ENCODE measurements around the gene MRO.
"Not testable (repeated sequence)": the region's sequence is repeated elsewhere in the genome, so short reads cannot be mapped to it uniquely, and the experiment has no call there.

MRO gene

DNA sequence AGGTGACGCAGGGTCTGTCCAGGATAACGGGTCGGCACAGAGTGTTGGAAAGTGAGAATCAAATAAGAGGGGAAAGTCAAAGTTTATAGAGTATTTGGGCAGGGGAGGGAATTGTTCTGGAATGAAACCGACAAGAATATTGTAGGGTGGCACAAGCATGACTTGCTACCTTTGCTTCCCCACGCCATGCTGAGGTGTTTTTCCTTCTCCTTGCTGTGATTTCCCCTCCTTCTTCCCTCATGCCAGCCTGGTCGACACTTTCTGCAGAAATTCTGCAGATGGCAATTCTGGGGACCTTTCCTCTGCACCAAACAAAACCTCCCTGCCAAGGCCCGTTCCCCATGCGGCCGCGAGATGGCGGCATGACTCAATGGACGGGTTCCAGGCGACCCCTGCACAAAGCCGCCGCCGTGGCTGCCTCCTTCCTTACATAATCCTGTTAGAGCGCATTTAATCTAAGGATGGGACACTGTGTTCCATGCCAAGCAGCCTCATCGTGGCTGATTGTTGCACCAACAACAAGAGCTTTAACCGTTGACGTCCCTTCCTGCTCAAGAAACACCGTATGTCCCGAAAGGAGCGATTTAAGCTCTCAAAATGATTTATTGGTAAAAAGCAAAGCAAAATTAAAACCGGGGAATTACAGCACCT lies at the start of gene MRO:
TSS of gene MRO (minus strand) at position 289 of the 651 bp plus-strand sequence. CDS start 10,616 bp downstream, outside the sequence.
- DNase-seq (ENCODE audit: low read depth, low spot score) = peak; percentile 34

DNA sequence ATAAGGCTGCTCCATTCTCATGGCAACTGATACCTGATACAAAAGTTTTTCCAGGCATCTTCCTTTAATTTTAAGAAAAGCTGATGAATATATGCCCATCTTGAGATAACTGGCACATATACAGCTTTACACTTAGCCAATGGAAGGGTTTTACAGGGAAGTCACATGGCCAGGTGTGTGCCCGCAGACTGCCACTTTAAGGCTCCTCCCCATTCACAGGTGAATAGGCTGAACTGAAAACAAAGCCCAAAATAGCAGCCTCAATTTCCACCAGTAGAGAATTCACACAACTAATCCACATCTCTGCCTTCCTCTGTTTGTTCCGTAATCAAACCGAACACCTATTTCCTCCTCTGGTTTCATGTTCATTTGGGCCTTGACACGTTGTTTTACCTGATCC lies 49.3 kb upstream of the MRO start:
- DNase-seq (ENCODE audit: low read depth, low spot score) = no peak

DNA sequence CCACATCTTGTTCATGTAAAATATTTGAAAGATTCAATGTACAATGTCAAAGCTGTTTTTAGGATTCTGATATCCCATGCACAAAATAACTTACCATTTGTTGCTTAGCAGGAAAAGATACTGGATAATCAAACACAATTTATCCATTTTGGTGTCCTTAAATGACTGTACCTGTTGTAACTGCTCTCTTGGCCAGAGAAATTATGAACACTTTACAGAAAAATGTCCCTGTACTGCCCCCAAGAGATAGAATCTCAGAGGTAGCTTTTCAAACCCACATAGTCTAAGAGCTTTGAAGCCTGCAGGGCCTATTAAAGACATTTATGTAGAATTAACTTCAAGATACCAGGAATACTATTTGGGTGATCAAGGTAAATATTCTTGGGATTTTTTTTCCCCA lies 46.9 kb upstream of the MRO start:
- no peak for DNase-seq (ENCODE audit: low read depth, low spot score)

DNA sequence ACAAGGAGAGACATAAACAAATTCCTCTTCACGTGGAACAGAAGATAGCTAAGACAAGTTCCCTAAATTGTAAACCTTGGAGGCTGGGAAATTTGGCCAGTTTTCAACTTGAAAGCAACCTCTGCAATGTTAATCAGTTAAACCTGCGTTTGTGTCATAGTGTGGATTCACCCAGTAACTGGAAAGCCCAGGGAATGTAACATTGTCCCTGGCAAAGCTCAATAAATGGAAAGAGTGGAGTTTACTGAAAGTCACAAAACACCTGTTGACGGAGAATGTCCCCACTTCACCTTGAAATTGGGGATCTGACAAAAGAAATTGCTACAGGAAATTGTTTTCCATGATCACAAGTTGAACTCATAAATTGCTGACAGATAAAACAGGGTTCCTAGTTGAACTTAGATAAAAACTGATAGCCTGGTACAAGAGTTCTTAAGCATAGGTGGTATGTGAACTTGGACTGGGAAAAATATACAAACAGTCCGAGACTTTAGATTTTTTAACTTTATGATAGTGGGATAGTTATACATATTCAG lies 44.1 kb upstream of the MRO start:
- DNase-seq (ENCODE audit: low read depth, low spot score) = no peak

DNA sequence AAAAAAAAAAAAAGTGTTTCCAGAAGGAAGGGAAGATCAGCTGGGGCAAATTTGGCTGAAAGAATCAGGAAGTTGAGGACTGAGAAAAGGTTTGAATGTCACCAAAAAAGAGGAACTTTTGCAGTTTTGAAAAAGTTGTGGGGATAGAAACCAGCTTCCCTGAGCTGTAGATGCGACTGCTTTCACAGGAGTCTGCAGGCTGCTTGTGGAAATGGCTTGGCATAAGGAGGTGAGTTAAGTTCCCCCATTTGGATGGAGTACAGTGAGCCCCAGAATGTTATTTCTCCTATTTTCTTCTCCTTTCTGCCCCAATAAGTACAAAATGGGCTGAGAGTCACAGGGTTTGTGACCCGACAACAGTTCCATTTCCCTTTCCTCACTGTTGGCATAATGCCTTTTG lies 42.6 kb upstream of the MRO start:
- DNase-seq (ENCODE audit: low read depth, low spot score) = no peak

DNA sequence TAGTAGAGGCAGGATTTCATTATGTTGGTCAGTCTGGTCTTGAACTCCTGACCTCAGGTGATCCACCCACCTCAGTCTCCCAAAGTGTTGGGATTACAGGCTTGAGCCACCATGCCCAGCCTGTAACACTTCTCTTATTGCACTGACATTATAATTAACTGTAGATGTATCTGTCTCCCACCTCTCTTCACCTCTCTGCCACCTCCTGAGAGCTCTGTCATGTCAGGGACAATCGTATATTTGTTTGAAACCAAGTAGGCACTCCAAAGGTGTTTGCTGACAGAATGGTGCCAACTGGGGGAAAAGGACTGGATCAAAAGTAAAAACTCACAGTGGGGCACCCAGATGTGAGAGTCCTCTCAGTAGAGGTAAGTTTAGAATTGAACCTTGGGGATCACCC lies 41.8 kb upstream of the MRO start:
- DNase-seq (ENCODE audit: low read depth, low spot score) = no peak

DNA sequence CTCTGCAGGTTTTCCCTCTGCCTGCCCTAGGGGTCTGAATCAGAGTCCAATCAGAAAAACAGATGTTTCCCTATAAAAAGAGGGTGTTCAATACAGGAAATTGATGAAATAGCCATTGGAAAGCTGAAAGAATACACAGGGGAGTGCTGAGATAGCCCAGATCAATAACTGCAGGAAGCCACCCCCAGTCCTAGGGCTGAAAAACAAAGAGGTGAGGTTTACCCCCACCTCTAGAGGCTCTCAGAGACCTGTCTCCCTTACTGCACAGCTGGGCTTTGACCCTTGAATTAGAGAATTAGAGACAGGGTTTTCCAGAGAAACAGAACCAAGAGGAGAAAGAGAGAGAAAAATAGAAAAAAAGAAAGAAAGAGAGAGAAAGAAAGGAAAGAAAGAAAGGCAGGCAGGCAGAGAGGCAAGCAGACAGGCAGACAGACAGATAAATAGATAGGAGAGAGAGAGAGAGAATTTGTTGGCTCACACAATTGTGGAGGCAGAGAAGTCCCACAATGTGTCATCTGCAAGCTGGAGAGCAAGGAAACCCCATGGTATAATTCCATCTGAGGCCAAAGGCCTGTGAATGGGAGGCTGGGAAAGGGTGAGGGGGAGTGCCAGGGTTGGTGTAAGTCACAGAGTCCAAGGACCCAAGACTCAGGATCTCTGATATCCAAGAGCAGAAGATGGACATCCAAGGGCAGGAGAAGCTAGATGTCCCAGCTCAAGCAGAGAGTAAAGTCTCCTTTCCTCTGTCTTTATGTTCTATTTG lies 40.2 kb upstream of the MRO start:
- DNase-seq (ENCODE audit: low read depth, low spot score) = no peak

DNA sequence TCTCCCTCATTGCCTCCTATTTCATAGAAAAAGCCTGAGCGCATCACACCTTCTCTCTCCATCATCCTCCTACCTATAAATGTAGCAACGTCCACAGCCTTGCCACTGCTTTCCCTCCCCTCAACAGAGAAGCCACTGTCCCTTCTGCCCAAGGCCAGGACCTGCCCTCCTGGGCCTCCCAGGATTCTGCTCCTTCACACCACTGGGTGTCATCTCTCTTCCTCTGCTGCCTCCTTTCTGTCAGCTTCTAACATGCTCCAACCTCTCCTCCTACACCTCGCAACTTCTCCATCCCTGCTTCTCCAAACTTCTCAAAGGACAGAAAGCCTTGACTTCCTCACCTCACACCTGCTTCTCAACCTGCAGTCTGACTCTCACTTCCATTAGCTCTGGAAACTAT lies 37.9 kb upstream of the MRO start:
- no peak for DNase-seq (ENCODE audit: low read depth, low spot score)

DNA sequence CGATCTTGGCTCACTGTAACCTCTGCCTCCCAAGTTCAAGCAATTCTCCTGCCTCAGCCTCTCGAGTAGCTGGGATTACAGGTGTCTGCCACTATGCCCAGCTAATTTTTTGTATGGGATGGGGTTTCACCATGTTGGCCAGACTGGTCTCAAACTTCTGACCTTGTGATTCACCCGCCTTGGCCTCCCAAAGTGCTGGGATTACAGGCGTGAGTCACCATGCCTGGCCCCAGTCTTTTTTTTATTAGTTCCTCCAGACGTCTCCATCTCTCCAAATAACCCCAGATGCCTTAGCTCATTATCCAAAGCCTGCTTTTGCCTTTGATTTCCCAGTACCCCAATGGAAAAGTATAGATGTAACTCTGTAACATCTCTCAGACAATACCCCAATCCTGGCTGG lies 37.4 kb upstream of the MRO start:
- not testable (repeated sequence) for DNase-seq (ENCODE audit: low read depth, low spot score)

DNA sequence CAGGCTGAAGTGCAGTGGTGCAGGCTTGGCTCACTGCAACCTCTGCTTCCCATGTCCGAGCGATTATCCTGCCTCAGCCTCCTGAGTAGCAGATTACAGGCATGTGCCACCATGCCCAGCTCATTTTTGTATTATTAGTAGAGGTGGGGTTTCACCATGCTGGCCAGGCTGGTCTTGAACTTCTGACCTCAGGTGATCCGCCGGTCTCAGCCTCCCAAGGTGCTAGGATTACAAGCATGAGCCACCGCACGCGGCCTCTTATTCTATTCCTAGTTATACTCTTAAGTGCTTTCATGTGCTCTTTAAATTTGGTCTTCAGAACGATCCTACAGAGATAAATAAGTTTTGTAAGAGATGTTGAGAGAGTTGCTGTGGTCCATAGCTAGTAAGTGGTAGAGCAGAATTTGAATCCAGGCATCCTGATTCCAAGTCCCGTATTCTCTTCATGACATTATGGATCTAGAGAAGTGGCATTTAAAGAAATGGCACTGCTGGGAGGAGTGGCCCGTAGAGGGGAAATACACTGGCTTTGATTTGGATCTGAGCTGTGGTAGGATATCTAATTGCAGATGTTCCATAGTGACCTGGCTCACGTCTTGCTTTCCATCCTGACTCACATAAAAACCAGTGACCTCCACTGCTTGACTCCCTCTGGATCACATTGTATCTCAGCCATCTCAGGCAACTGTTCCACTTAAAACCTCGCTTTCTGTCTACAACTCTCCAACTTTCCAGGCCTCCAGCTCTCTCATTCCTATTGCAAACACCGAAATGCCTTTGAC lies 36.4 kb upstream of the MRO start:
- no peak for DNase-seq (ENCODE audit: low read depth, low spot score)

DNA sequence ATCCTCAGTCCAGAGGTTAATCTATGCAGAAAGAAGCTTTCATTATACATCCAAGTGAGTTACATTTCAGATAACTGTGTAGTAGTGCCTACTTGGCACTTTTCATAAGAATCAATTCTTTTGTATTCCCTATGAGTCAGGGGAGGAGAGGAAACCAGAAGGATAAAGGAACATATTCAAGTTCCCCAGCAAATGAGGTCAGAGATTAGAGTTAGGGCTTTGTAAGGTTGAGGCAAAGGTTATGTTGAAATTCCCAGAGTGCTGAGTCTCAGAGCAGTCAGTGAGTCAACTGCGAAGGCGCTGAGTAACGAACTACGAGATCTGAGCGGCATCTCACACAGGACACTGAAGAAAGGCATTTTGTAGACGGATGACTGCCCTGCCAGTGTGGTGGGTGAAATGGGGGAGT lies 34.1 kb upstream of the MRO start:
- DNase-seq (ENCODE audit: low read depth, low spot score) = no peak

DNA sequence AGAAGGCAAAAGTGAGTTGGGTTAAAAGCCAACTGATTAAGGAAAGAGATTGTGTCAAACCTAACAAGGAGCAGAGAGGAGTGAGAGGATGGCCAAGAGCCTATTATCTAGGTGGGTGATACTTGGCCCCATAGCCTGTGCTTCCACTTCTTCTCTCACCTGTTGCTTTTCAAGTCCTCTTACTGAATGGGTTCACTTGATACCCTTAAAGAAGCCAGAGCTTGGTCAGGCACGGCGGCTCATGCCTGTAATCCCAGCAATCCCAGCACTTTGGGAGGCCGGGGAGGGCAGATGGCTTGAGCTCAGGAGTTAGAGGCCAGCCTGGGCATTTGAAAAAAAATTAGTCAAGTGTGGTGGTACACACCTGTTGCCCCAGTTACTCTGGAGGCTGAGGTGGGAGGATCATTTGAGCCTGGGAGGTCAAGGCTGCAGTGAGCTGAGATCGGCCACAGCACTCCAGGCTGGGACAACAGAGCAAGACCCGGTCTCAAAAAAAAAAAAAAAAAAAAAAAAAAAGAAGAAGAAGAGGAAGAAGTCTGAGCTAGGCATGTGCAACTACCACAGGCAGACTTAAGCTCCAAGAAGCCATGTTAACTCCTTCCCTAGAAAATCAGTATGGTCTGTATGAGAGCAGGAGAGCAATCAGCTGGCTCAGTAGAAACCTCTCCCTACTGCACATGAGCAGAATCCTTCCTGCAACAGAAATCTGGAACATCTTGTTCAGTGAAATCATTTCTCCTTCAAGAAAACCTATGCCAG lies 30.7 kb upstream of the MRO start:
- DNase-seq (ENCODE audit: low read depth, low spot score) = no peak

DNA sequence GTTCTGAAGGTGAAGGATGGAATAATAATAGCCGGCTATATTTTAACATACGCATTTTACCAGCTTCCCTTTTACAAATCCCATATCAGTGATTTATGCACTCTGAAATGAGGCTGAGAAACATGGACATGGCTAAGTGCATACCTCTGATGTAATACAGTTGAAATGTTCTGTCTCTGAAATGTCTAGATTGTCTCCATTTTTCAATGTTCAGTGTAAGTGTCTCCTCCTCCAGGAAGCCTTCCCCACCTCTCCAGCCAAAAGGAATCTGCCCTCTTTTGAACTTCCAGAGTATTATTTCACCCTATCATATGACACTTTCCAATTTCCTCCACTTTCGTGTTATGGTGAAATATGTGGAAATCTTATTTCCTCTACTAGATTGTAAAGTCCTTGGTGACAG lies 29.6 kb upstream of the MRO start:
- no peak for DNase-seq (ENCODE audit: low read depth, low spot score)

DNA sequence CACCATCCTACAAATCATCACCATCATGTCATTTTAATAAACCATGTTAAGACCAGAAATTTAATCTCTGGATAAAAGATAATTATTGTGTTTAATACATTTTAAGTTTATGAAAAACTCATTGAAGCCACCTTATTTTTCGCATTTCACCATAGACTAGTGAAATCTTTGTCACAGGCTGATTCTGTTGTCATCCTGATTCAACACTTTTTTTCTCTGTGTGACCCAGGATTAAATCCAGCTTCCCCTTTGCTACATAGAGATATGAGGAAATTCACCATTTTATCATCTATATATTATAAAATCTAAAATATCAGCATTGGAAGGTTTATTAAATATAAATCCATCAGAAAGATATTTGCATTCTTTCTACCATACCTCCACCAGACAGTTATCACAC lies 29.2 kb upstream of the MRO start:
- no peak for DNase-seq (ENCODE audit: low read depth, low spot score)

DNA sequence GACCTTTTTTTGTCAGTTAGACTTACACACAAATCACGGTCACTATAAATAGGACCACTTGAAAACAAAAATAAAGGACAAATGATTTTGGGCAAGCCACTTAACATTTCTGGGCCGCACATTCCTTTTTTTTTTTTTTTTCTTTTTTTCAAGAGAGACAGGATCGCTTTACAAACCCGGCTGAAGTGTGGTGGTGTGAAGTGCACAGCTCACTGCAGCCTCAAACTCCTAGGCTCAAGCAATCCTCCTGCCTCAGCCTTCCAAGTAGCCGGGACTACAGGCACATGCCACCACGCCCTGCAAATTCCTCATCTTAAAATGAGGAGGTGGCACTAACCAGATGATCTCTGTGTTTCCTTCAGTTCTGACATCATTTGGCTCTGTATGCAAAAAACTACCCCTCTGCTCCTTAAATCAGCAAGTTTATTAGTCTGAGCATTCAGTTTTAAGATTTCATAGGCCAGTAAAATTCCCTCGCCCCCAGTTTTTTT lies 28.3 kb upstream of the MRO start:
- DNase-seq (ENCODE audit: low read depth, low spot score) = no peak

DNA sequence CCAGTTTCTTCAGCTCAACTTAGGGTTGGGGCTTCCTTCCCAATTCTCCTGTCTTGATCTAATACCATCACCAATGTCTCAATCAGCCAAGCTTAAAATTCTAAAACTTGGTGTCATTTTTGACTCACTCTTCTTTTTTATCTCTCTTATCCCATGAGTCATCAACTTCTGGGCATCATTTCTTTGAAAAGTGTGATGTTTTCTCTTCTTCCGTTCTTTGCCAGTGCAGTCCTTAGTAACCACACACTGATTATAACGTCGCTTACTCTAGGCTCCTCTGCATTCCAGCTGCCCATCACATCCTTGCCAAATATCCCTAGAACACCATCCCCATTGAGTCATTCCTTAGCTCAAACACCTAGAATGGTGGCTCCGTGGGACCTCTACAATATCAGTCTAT lies 27.4 kb upstream of the MRO start:
- no peak for DNase-seq (ENCODE audit: low read depth, low spot score)

DNA sequence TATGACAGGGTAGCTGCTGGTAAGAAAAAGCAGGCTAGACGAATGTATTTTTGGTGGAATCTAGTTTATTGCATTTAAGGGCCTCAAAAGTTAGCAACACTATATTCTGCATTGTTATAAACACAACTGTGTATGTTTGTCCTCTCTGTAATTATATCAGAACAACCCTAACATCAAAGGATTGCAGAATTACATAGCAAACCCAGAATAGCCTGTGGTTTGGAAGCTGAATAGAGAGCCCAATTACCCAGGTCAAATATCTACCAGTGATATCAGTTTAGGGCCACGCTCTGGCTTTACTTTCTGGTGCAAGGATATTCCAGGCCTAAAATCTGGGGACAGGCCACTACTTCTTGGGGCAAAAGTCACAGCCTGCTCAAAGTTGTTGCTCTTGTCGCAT lies 25.1 kb upstream of the MRO start:
- no peak for DNase-seq (ENCODE audit: low read depth, low spot score)

DNA sequence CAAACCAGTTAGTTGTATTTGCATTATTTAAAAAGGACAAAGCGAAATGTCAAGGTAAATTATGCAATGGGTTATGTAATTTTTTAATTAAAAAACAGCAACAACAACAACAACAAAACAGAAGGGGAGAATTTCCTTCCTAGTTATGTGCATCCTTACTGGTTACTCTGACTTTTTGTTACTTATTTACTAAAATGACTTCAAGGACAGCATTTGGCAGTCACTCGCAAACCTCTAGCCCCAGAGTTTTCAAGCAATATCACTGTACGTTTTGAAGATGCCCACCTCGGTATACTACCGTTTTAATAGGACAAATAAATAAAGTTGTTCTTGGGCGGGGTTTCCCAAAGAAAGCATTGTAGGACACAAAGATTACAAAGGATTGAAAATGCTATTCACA lies 24.7 kb upstream of the MRO start:
- DNase-seq (ENCODE audit: low read depth, low spot score) = no peak

DNA sequence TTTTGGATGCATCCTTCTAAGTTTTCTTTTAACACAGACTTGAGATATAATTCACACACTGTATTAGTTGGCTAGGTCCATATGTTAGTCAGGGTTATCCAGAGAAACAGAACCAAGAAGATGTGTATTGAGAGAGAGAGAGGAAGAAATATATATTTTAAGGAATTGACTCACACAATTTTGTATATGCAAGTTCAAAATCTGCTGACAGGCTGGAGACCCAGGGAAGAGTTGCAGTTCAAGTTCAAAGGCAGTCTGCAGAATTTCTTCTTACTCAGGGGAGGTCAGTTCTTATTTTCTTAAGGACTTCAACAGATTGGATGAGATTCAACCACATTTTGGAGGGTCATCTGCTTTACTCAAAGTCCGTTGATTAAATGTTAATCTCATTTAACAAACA lies 23.0 kb upstream of the MRO start:
- no peak for DNase-seq (ENCODE audit: low read depth, low spot score)

DNA sequence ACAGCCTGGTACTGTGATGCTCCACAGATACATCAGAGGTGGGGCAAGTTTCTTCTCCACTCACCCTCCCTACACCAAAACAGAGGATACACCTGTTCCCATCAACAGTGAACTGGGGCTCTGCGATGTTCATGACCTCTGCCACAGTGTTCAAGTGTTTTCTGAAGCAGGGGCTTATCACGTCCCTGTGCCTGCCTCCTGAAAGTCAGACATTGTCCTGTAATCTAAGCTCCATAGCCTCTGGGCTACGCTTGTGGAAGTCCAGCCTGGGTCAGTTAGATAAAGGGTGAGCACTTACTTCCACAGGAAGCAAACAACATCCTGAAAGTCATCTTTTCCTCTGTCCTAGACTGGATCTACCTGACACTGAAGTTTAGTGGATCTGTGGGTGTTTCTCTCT lies 20.2 kb upstream of the MRO start:
- no peak for DNase-seq (ENCODE audit: low read depth, low spot score)

DNA sequence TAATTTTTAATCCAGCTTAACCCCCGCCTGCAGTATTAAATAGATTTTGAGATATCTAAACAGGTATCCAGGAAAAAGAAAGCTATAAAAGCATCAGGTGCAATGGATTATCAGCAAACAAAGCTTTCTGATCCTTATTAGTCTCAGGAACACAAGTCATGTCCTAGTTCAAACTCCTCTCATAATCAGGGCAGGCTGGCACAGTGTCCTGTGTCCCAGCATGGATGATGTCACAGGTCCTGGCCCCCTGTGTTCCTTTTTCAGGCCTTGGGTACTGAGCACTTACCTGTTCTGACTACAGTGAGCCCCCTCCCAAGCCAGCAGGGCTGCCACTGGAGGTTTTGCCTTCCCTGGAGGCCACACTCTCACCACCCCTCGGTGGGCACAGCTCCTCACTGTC lies 19.5 kb upstream of the MRO start:
- no peak for DNase-seq (ENCODE audit: low read depth, low spot score)

DNA sequence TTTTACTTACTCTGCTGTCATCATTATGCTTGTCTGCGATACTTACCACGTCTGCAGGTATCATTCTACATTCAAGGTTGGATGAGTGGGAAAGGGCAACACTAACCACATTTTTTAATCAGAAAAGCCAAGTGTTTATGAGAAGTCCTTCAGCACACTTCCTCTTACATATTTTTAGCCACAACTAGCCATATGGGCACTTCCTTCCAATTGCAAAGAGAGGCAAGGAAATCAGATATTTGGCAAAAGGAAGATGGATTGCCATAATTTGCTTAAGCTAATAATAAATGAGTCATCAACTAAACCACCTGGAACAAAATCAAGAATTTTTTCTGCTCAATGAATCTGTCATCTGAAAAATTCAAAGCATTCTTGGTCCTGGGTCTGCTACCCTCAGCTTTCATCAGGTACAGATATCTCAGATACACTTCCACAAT lies 16.7 kb upstream of the MRO start:
- DNase-seq (ENCODE audit: low read depth, low spot score) = no peak

Measured in brain pericyte (primary cell).